ENCODE data around the gene PRKCZ. TPM values are rescaled to one million over a fixed set of nuclear protein-coding genes. Genes with fewer than 3 reads are reported as not detected.

The PRKCZ gene
- total and polyA plus RNA-seq, 2 experiments from 2014 or later = 1.4 to 2.8 TPM

DNA sequence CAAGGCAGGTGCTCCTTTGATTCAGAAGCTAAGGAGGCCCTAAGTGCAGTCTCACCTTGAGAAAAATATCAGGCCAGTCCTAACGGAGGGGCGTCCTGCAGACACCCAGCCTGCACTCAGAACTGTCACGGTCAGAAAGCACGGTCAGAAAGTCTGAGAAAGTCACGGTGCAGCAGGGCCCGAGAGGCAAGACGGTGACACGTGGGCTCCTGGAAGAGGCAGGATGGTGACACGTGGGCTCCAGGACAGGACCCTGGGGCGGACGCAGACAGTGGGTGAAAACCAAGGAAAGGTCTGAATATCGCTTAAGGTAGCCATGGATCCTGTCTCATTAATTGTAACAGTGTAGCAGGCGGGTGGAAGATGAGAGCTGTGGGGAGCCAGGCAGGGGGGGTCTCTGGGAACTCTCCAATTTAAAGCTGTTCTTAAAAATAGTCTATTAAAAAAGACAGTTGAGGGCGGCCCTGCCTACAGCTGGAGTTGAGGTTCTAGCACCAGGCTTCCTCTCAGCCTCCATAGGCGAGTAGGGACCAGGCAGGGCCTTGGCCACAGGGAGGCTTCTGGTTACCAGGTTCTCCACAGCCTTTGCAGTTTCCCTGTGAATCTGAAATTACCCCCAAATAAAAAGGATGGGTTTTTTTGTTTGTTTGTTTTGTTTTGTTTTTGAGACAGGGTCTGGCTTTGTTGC, 79.2 kb downstream of the PRKCZ start:
- Histone ChIP-seq H3K4me3 (no peak overlapping the region), H3K79me2 (ENCODE audit: insufficient read depth) (no peaks in the 10 kb centered on the region), H4K20me1 (ENCODE audit: insufficient read depth) (no peaks in the 10 kb centered on the region), H3K4me2 (ENCODE audit: unreplicated experiment) (no peak overlapping the region), H3K9me2 (ENCODE audit: insufficient read depth) (no peaks in the 10 kb centered on the region), H3K27me3 (replicated peaks; ENCODE audit: insufficient read depth) (no peaks in the 10 kb centered on the region), H3K9ac (no peak overlapping the region), H3F3A (ENCODE audit: insufficient read depth) (peaks cover 20% of the 10 kb centered on the region), H3K4me1 (ENCODE audit: insufficient read depth) (peaks cover 11% of the 10 kb centered on the region), H2AFZ (no peak overlapping the region), H3K36me3 (ENCODE audit: low read depth) (no peaks in the 10 kb centered on the region), H3K9me3 (ENCODE audit: low read depth) (no peaks in the 10 kb centered on the region), H3K27ac (no peak overlapping the region)
- 88% methylated on average over 15 of the region's 15 CpGs for WGBS, 2 experiments (ENCODE audit: low coverage in 1 of 2, low lambda C conversion rate in 2 of 2, missing lambda C conversion rate in 2 of 2)
- no peak for DNase-seq
- TF ChIP-seq EZH2 (IDR thresholded peaks at IDR 0.05; ENCODE audit: insufficient read depth, poor library complexity, severe bottlenecking) = no peak
- no peak for TF ChIP-seq EZH2phosphoT487 (IDR thresholded peaks at IDR 0.05; ENCODE audit: insufficient read depth, low read depth)
- in situ Hi-C loops (cut with MboI) = no loop called here

DNA sequence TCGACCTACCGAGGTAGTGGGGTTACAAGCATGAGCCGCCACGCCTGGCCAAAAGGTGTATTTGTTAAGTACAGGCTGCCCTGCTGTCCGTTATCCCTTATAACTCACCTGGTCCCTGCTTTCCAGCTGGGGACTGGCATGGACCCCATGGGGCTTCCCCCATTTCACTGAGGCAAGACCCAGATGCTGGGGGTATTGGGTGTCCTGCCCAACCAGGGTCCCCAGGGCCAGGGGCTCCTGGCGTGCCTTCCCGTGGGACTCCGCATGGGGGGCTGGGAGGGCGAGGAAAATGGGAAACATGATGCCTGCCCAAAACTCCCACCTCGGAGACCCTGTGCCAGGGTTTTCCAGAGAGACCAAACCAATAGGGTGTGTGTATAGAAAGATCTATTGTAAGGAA, 79.9 kb downstream of the PRKCZ start:
- Histone ChIP-seq H3K4me2 (ENCODE audit: unreplicated experiment) (no peak overlapping the region), H3K27me3 (replicated peaks; ENCODE audit: insufficient read depth) (no peaks in the 10 kb centered on the region), H3K79me2 (ENCODE audit: insufficient read depth) (no peaks in the 10 kb centered on the region), H3K4me3 (no peak overlapping the region), H3F3A (ENCODE audit: insufficient read depth) (peaks cover 28% of the 10 kb centered on the region), H3K36me3 (ENCODE audit: low read depth) (no peaks in the 10 kb centered on the region), H2AFZ (no peak overlapping the region), H3K9ac (no peak overlapping the region), H4K20me1 (ENCODE audit: insufficient read depth) (no peaks in the 10 kb centered on the region), H3K9me3 (ENCODE audit: low read depth) (no peaks in the 10 kb centered on the region), H3K27ac (no peak overlapping the region), H3K9me2 (ENCODE audit: insufficient read depth) (no peaks in the 10 kb centered on the region), H3K4me1 (ENCODE audit: insufficient read depth) (peaks cover 14% of the 10 kb centered on the region)
- in situ Hi-C loops (cut with MboI) = no loop called here
- TF ChIP-seq EZH2phosphoT487 (IDR thresholded peaks at IDR 0.05; ENCODE audit: insufficient read depth, low read depth) = no peak
- no peak for TF ChIP-seq EZH2 (IDR thresholded peaks at IDR 0.05; ENCODE audit: insufficient read depth, poor library complexity, severe bottlenecking)
- no peak for DNase-seq
- 89 to 91% methylated on average over 10 of the region's 10 CpGs for WGBS, 2 experiments (ENCODE audit: low coverage in 1 of 2, low lambda C conversion rate in 2 of 2, missing lambda C conversion rate in 2 of 2)

DNA sequence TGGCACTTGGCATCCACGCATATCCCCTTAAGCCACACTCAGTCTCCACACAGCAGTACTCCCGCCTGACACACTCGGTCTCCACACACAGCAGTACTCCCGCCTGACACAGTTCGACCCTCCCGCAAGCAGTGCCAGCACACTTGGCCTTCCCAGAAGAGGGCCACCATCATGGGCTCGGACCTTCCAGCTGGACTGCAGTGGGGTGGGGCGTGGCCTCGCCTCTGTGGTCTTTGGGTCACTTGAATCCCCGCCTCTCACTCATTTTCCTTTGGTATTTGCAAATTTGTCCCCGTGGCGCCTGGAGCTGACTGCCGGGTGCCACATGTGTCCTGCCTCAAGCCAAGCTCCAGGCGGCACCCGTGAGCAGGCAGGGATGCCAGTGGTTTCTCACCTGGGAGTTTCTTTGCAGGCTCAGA, 80.7 kb downstream of the PRKCZ start:
- Histone ChIP-seq H3K79me2 (ENCODE audit: insufficient read depth) (no peaks in the 10 kb centered on the region), H3K4me2 (ENCODE audit: unreplicated experiment) (no peak overlapping the region), H4K20me1 (ENCODE audit: insufficient read depth) (no peaks in the 10 kb centered on the region), H3K27ac (no peak overlapping the region), H3K4me3 (no peak overlapping the region), H3F3A (ENCODE audit: insufficient read depth) (peaks cover 29% of the 10 kb centered on the region), H3K36me3 (ENCODE audit: low read depth) (no peaks in the 10 kb centered on the region), H3K9me3 (ENCODE audit: low read depth) (no peaks in the 10 kb centered on the region), H2AFZ (no peak overlapping the region), H3K9me2 (ENCODE audit: insufficient read depth) (no peaks in the 10 kb centered on the region), H3K4me1 (ENCODE audit: insufficient read depth) (peaks cover 19% of the 10 kb centered on the region), H3K27me3 (replicated peaks; ENCODE audit: insufficient read depth) (no peaks in the 10 kb centered on the region), H3K9ac (no peak overlapping the region)
- 97 to 98% methylated on average over 14 to 15 of the region's 15 CpGs for WGBS, 2 experiments (ENCODE audit: low coverage in 1 of 2, low lambda C conversion rate in 2 of 2, missing lambda C conversion rate in 2 of 2)
- in situ Hi-C loops (cut with MboI) = no loop called here
- DNase-seq = no peak
- TF ChIP-seq EZH2phosphoT487 (IDR thresholded peaks at IDR 0.05; ENCODE audit: insufficient read depth, low read depth) (no peak), EZH2 (IDR thresholded peaks at IDR 0.05; ENCODE audit: insufficient read depth, poor library complexity, severe bottlenecking) (no peak)

DNA sequence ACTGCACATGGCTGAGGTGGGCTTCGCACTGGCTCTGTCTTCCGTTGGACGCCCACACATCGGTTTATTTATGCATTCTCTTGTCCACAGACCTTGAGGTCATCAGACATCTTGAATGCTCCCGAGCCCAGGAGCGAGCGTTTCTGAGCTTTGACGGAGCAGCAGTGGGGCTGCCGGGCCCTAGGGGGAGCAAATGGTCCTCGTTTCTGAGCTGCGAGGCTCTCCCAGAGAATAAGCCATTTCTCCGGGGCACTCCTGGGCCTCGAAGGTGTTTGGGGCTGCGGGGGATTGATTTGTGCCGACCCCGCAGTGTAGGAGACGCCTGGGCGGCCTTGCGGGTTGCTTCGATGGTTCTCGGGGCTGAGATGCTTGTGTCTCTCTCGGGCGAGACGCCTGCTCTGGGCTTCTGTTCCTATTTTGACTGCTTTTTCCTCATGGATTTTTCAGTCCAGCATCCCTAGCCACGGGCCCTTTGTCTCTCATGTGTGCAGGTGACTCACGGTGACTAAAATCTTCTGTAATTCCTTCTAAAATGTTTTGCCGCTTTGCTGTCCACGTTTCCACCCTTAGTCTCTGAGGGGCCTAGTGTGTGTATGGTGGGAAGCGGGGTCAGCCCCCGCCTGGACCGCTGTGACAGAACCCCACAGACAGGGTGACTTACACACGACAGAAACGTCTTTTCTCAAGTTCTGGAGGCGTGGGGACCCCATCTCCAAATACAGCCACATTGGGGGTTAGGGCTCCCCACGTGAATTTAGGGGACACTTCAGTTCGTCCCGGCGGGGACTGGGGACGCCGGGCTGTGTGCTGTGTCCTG, 82.2 kb downstream of the PRKCZ start:
- peaks cover 29% of the 10 kb centered on the region for H3F3A ChIP-seq (ENCODE audit: insufficient read depth)
- peak overlapping the region; percentile 87 for H2AFZ ChIP-seq
- TF ChIP-seq EZH2phosphoT487 (IDR thresholded peaks at IDR 0.05; ENCODE audit: insufficient read depth, low read depth) (no peak), EZH2 (IDR thresholded peaks at IDR 0.05; ENCODE audit: insufficient read depth, poor library complexity, severe bottlenecking) (no peak)
- H3K36me3 ChIP-seq (ENCODE audit: low read depth) = no peaks in the 10 kb centered on the region
- no peaks in the 10 kb centered on the region for H3K9me2 ChIP-seq (ENCODE audit: insufficient read depth)
- H3K4me2 ChIP-seq (ENCODE audit: unreplicated experiment) = peak overlapping the region; percentile 89
- peak overlapping the region; percentile 100 for H3K27ac ChIP-seq
- peak overlapping the region; percentile 96 for H3K9ac ChIP-seq
- H4K20me1 ChIP-seq (ENCODE audit: insufficient read depth) = no peaks in the 10 kb centered on the region
- no peaks in the 10 kb centered on the region for H3K9me3 ChIP-seq (ENCODE audit: low read depth)
- no peaks in the 10 kb centered on the region for H3K27me3 ChIP-seq (replicated peaks; ENCODE audit: insufficient read depth)
- no peaks in the 10 kb centered on the region for H3K79me2 ChIP-seq (ENCODE audit: insufficient read depth)
- 6% methylated on average over 40 of the region's 40 CpGs for WGBS, 2 experiments (ENCODE audit: low coverage in 1 of 2, low lambda C conversion rate in 2 of 2, missing lambda C conversion rate in 2 of 2)
- peaks cover 22% of the 10 kb centered on the region for H3K4me1 ChIP-seq (ENCODE audit: insufficient read depth)
- in situ Hi-C loops (cut with MboI) = no loop called here
- DNase-seq = peak; percentile 96
- H3K4me3 ChIP-seq = peak overlapping the region; percentile 70

All from GM23248 (cell line).